K562 (cell line): Measurements from ENCODE around the gene SCARB2. TPM values are rescaled to one million over a fixed set of nuclear protein-coding genes. Genes with fewer than 3 reads are reported as not detected.

ENCODE experiments used
- ETS2 ChIP-seq: IDR thresholded peaks from 2 replicates; pipeline ENCODE4 v1.6.1; 2016; ENCODE audit warnings: borderline replicate concordance, missing genetic modification characterization, mild to moderate bottlenecking, moderate library complexity, missing compliant biosample characterization; ENCODE audit not compliant: poor library complexity, severe bottlenecking
- PHF20 ChIP-seq: fragments of 450-650 bp; IDR thresholded peaks from 2 replicates; pipeline ENCODE4 v1.6.1; 2018; ENCODE audit not compliant: partially characterized antibody
- POLR2A ChIP-seq: fragments of 450-650 bp; conservative IDR thresholded peaks from 2 replicates; pipeline ENCODE4 v1.6.1; 2016
- PYGO2 ChIP-seq: fragments of 450-650 bp; IDR thresholded peaks from 2 replicates; pipeline ENCODE4 v1.6.1; 2016; ENCODE audit warnings: mild to moderate bottlenecking, missing genetic modification characterization, moderate library complexity, missing compliant biosample characterization
- RB1 ChIP-seq: fragments of 450-650 bp; IDR thresholded peaks from 2 replicates; pipeline ENCODE4 v1.6.1; 2017; ENCODE audit warnings: low read depth, mild to moderate bottlenecking
- SAFB2 ChIP-seq: fragments of 200-400 bp; formaldehyde crosslinking; IDR thresholded peaks from 2 replicates; pipeline ENCODE4 v1.6.1; 2018; ENCODE audit warnings: borderline replicate concordance, low read length, low read depth, moderate library complexity; ENCODE audit not compliant: severe bottlenecking
- SUPT5H ChIP-seq: fragments of 450-650 bp; IDR thresholded peaks from 2 replicates; pipeline ENCODE4 v1.6.1; 2016
- TEAD1 ChIP-seq, 2 experiments: fragments of 450-650 bp in 1 of 2; sonication (generic) in 1 of 2; formaldehyde crosslinking; IDR thresholded peaks; 2 replicates each; pipeline versions ENCODE4 v1.4.0 to v1.8.0; 2020 to 2022; ENCODE audit warnings: mild to moderate bottlenecking in 2 of 2, missing genetic modification reagents in 1 of 2
- ZNF224 ChIP-seq: sonication (generic); formaldehyde crosslinking; IDR thresholded peaks from 2 replicates; pipeline ENCODE4 v1.8.0; 2022; ENCODE audit warnings: mild to moderate bottlenecking, missing genetic modification reagents
- ZNF592 ChIP-seq: fragments of 450-650 bp; IDR thresholded peaks from 2 replicates; pipeline ENCODE4 v1.6.1; 2017; ENCODE audit warnings: antibody characterized with exemption, mild to moderate bottlenecking
- ZNF77 ChIP-seq: fragments of 250-450 bp; sonication (Bioruptor Pico); IDR thresholded peaks from 2 replicates; pipeline ENCODE4 v1.5.0; 2020
- polyA plus RNA-seq, 8 experiments: library from polyadenylated mRNA; depleted of rRNA in 4 of 8; stranded (reverse) in 5 of 8; unstranded in 3 of 8; fragments of >200 nt; fragmentation: Nextera tagmentation in 2 of 8; fragmentation: Illumina TruSeq in 1 of 8; extraction: Ambion mirVana in 2 of 8; extraction: Trizol in 1 of 8; gene quantifications; 2 replicates each; pipeline versions ENCODE4 v1.2.1 to v1.2.3, GENCODE V29; 2011 to 2014; ENCODE audit warnings: inconsistent platforms in 1 of 8, missing spikeins in 1 of 8
- total RNA-seq, 7 experiments: library from RNA; depleted of rRNA in 6 of 7; stranded (reverse); fragments of >200 nt in 6 of 7; fragmentation: Illumina TruSeq in 2 of 7; extraction: Trizol in 2 of 7; gene quantifications; 2 replicates each; pipeline versions ENCODE4 v1.2.1 to v1.2.3, GENCODE V29; 2011 to 2021; ENCODE audit warnings: low replicate concordance in 1 of 7
- TF ChIP-seq, protein P1 (sequence below), 2 experiments: fragments of 450-650 bp; formaldehyde crosslinking in 1 of 2; IDR thresholded peaks; 2 replicates each; pipeline versions ENCODE4 v1.4.0 to v1.6.1; 2014 to 2020; ENCODE audit warnings: mild to moderate bottlenecking in 2 of 2, borderline replicate concordance in 1 of 2, low read depth in 1 of 2
- TF ChIP-seq, protein P2 (sequence below): sonication (generic); formaldehyde crosslinking; IDR thresholded peaks from 2 replicates; pipeline ENCODE4 v1.8.0; 2022; ENCODE audit warnings: mild to moderate bottlenecking, missing genetic modification reagents

Gene SCARB2
- total and polyA plus RNA-seq, 9 of the 15 experiments (the other 6 are each of a cell fraction or from before 2014, with no cell fraction given), result 6.1 to 25.8 (median 17.8) TPM

DNA sequence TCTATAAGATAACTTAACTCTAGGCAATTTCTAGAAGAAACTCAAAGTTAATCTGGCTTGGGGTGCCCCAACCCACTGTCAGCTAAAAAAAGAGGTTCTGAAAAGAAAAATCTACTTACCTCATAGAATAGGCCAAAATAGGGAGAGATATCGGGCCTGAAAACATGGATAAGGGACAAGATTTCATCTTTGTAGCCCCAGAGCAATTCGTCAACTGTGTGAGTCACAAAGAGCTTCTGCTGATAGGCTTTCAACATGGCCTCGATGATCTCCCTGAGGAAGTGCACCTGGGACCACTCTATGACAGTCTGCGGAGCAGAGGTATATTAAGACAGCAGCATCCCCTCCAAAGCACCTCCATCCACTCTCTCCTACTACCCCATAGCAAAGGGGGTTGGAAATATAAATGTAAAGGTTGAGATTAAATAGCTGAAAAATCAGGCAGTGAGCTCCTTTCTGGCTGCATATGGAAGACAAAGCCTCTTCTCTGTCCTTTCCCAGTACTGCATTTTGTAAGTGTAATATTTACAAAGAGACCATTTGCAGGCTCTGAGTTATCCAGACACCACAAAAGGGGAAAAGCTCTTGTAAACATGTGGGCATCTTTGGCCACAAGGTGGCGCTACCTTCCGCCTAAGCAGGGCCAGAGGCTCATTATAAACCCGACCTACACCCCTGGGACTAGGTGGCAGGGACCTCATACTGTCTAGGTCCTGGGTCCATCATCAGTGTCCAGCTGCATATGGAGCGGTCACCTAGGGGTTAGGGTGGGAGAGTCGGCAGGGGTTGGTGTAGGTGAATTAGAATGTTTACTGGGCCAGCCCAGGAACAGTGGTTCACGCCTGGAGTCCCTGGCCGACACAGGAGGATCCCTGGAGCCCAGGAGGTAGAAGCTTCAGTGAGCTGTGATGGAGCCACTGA lies 34.0 kb downstream of the SCARB2 start (continued):
- TF ChIP-seq, protein P1, sequence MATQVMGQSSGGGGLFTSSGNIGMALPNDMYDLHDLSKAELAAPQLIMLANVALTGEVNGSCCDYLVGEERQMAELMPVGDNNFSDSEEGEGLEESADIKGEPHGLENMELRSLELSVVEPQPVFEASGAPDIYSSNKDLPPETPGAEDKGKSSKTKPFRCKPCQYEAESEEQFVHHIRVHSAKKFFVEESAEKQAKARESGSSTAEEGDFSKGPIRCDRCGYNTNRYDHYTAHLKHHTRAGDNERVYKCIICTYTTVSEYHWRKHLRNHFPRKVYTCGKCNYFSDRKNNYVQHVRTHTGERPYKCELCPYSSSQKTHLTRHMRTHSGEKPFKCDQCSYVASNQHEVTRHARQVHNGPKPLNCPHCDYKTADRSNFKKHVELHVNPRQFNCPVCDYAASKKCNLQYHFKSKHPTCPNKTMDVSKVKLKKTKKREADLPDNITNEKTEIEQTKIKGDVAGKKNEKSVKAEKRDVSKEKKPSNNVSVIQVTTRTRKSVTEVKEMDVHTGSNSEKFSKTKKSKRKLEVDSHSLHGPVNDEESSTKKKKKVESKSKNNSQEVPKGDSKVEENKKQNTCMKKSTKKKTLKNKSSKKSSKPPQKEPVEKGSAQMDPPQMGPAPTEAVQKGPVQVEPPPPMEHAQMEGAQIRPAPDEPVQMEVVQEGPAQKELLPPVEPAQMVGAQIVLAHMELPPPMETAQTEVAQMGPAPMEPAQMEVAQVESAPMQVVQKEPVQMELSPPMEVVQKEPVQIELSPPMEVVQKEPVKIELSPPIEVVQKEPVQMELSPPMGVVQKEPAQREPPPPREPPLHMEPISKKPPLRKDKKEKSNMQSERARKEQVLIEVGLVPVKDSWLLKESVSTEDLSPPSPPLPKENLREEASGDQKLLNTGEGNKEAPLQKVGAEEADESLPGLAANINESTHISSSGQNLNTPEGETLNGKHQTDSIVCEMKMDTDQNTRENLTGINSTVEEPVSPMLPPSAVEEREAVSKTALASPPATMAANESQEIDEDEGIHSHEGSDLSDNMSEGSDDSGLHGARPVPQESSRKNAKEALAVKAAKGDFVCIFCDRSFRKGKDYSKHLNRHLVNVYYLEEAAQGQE (IDR thresholded peaks at IDR 0.05; ENCODE audit: borderline replicate concordance), result peak; percentile 91
- TF ChIP-seq, protein P1 (CRISPR knock-in tag; IDR thresholded peaks at IDR 0.05; ENCODE audit: low read depth), result no peak
- no peak for TF ChIP-seq POLR2A
- TF ChIP-seq SUPT5H, result no peak
- TF ChIP-seq SAFB2, result no peak
- peak; percentile 25; the same call in 1 of the 2 replicates for TF ChIP-seq ZNF592
- no peak for TF ChIP-seq PHF20
- no peak for TF ChIP-seq ZNF77 (CRISPR knock-in tag)
- TF ChIP-seq ETS2 (tag), result no peak
- TF ChIP-seq PYGO2 (tag), result no peak
- no peak for TF ChIP-seq TEAD1 (CRISPR knock-in tag; IDR thresholded peaks at IDR 0.05)
- TF ChIP-seq, protein P2, sequence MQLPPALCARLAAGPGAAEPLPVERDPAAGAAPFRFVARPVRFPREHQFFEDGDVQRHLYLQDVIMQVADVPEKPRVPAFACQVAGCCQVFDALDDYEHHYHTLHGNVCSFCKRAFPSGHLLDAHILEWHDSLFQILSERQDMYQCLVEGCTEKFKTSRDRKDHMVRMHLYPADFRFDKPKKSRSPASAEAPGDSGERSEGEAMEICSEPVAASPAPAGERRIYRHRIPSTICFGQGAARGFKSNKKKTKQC (CRISPR knock-in tag), result no peak
- TF ChIP-seq RB1, result 0 out of 2 replicates have a peak, but pooled peaks have one; percentile 28
- no peak for TF ChIP-seq ZNF224
